HG02678 (cell line): Measurements from ENCODE around the gene HNRNPK.
"Not testable (repeated sequence)": the region's sequence is repeated elsewhere in the genome, so short reads cannot be mapped to it uniquely, and the experiment has no call there.

Source experiments
- ATAC-seq: cut with Tn5 transposase; IDR thresholded peaks from one replicate; pipeline ENCODE4 v1.9.1; 2021; ENCODE audit warnings: mild to moderate bottlenecking, moderate library complexity; ENCODE audit not compliant: unreplicated experiment

HNRNPK gene

DNA sequence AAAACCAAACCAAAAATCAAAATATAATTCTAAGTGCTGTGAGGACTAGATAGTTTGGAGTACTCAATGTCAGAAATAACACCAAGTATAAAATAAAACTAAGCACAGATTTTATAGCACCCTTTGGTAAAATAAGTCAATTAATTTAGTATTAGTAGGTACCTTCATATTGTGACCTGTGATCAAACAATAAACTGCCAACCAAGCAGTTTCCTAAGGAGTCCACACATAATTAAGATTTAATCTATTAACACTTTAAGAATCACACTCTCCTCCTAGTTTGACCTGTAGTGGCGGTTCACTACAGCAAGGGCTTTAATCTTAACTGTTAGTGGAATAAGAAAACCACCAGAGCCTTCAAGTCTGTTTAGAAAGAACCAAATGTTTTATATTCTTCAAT lies 2.8 kb downstream of the HNRNPK start:
- no peak for ATAC-seq

DNA sequence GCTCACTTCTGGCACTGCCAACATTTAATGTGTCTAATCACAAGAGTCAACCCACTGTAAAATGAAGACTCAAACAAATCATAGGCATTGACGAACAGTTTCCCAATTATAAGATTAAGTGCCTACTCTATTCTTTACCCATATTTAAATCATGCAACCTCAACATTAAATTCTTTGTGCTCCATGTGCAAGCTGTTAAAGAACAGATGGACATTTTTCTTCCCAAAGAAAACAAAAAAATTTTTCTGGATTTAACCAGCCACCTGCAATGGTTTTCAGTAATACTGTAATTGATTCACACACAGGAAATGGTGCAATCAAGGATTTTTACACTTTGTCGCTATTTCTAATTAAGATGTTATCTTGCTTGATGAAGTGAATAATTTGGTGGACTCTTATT lies 3.6 kb downstream of the HNRNPK start:
- no peak for ATAC-seq

DNA sequence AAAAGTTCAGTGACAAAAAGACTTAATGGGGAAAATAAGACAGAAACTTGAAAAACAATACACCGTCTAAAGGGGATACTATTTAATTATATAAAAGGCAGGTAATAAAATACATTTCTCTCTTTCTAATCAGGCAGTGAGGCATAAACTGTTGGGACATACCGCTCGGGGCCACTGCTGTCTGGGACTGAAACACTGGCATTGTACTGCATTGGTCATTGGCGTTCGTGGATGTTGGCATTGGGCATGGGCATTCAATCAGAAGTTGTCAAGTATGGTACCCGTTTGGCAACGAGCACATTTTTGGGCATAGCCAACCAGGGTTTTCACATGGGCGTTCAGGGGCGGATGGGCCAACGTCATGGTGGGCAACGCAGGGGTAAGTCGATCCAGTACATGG lies 4.7 kb downstream of the HNRNPK start:
- ATAC-seq: no peak

DNA sequence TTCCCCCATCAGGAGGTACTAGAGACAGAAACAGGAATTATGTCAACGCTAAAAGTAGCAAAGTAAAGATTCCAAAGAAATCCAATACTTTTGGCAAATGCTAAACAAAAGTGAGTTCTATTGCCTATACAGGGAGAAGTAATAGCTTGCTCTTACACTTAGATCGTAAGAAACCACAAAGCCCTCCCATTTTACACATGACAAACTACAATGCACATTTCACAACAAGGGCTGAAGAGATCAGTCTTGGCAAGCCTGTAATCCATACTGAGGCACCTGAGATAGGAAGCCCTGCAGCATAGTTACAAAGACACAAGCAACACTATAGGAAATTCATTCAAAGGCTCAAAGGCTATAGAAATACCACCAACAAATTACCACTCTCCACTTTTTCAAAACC lies 7.7 kb downstream of the HNRNPK start:
- ATAC-seq: no peak

DNA sequence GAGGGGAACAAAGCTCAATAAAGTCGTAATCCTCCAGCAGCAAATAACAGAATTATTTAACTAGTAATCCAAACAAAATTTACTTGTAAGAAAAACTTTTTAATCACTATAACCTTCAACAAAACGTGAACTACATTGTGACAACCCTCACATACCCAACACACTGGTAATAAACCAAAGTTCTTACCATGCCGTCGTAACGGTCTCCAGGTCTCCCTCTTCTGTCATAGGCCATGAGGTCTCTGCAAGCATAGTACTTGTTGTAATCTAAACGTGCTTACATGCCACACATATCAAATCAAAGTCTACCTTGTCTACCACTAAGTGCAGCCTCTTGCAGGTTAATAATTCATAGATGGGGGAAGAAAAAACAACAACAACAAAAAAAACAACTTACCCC lies 8.5 kb downstream of the HNRNPK start:
- ATAC-seq: no peak

DNA sequence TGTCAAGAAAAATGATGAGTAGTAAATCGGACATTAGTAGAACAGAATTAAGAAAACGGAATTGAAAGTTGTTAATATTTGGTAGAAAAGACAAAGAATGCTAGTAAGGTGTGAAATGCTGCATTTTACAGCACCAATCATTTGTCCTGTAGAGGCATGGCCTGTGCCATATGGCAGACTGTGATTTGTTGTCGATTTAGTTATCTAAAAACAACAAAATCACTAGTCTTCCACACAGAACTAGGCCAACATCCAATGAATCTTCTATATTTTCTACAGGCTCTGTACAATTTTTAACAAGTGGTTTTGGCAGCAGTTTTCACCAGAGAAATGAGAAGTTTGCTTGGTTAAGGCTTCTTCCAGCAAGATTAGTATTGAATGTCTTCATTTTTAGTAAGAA lies 10.4 kb downstream of the HNRNPK start:
- no peak for ATAC-seq

DNA sequence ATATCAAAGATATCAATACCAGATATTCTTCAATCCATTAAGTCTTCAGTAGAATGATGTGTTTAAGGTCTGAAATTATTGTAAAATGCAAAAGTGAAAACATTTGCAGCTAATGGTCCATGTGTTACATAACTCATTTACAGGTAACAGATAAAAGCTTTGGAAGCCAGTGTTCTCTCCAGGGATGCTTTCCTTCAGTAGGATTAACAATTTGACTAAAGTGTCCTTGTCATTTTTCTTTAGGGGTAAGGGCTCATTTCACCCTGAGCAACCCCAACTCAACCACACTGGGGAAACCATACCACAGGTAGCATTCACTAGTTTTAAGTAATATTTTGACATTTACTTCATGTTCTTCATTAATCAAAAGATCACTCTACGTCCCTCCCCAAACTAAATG lies 12.9 kb downstream of the HNRNPK start:
- no peak for ATAC-seq

DNA sequence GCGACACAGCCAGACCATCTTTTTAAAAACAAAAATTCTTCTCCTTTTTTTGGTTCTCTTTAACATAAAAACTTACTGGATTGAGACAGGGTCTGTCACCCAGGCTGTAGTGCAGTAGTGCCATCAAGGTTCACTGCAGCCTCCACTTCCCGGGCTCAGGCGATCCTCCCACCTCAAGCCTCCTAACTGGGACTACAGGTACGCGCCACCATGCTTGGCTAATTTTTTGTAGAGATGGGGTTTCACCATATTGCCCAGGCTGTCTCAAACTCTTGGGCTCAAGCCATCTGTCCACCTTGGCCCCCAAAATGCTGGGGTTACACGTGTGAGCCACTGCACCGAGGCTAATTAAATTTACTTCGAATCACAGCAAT lies 13.8 kb downstream of the HNRNPK start:
- no peak for ATAC-seq

DNA sequence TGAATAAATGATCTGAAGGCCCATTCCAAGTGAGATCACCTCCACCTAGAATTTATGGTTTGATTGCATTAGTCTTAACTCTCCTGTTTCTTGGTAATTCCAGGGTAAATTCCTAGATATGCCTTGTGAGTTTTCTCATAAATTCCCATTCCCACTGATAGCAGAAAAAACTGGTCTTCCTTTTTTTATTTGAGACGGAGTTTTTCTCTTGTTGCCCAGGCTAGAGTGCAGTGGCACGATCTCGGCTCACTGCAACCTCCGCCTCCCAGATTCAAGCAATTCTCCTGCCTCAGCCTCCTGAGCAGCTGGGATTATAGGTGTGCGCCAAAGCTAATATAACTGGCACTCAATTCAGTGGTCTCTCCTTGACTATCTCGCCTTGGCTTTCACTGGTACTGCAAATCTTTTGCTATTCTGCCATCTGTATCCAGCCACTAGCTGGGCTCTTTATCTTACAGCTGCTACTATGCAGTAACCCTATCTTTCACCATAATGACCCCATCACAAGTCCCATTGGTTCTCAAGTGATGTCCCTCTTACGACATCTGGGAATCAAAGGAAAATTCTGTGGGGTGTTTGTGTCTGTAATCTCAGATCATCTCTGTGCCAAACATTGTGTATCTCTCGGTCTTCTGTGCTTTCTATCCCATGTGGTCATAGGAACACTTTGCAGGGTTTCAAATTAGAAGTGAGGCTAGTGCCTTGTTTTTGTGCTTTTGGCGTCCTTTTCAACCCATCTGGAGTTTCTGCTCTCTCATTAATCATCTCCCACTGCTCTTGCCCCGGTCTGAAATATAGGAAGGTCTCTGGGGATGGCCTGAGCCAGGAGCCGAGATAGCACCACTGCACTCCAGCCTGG lies 14.4 kb downstream of the HNRNPK start:
- ATAC-seq: no peak

DNA sequence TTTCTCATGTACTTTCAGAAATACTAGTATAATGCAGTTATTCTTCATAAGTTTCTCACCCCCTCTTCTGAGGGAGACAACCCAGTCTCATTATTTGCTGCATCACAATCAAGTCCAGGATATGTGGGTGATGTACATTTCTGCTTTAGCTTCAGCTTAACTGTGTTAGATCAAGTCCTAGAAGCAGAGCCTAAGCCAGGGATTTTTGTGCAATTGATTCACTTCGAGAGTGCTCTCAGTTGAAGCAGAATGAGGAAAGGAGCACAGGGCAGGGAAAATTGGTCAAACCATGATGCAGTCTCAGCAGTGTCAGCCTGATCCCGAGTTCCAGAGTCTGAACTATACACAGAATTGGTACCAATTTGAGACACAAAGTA lies 15.1 kb downstream of the HNRNPK start:
- ATAC-seq: no peak

DNA sequence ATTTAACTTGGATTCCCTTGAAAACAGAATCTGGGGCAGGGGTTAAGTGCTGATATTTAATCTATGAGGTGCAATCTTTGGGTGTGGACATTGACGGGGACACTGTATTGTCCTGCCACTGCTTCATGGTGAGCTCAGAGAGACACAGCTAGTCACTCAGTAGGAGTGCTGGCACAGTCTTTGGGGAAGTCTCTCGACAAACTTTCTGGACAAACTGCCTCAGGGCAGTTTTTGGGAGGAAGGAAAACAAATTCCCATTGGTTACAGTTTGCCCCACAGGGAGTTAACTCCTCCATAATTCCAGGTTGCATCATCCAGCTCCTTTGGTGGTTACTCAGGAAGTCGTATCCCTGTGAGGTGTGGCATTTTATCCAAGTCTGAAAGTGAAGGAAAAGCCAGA lies 17.9 kb downstream of the HNRNPK start:
- ATAC-seq: no peak

DNA sequence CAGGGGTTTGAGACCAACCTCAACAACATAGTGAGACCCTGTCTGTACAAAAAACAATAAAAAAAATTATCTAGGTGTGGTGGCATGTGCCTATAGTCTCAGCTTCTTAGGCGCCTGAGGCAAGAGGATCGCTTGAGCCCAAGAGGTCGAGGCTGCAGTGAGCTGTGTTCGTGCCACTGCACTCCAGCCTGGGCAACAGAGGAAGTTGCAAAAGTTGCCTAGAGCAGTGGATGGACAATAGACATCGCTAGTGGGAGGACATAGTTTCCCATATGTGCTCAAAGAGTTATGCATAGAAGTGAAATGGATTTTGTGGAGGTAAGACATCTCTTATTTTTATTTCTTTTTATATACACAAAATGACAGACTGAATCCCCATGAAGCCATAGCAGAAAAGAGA lies 19.0 kb downstream of the HNRNPK start:
- ATAC-seq: no peak

DNA sequence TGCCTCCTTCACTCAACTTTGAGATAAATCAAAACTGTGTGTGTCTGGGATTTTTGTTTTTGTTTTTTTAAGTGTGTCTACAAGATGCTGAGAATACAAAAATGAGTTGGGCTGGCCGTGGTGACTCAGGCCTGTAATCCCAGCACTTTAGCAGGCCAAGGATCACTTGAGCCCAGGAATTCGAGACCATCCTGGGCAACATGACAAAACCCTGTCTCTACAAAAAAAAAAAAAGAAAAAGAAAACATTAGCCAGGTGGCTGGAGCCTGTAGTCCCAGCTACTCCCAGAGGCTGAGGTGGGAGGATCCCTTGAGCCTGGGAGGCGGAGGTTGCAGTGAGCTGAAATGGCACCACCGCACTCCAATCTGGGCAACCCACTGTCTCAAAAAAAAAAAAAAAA lies 21.0 kb downstream of the HNRNPK start:
- ATAC-seq: no peak

DNA sequence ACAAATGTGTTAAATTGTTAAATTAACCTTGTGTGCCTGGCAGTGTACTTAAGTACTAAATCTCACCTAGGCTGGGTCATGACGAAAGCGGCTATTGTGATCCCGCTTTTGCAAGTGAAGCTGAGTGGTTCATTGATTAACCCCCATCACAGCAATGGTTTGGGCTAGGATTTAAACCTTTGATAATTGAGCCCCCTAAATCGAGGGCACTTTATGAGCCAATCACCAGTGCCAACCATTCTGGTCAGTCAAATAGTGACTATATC lies 22.8 kb downstream of the HNRNPK start:
- no peak for ATAC-seq

DNA sequence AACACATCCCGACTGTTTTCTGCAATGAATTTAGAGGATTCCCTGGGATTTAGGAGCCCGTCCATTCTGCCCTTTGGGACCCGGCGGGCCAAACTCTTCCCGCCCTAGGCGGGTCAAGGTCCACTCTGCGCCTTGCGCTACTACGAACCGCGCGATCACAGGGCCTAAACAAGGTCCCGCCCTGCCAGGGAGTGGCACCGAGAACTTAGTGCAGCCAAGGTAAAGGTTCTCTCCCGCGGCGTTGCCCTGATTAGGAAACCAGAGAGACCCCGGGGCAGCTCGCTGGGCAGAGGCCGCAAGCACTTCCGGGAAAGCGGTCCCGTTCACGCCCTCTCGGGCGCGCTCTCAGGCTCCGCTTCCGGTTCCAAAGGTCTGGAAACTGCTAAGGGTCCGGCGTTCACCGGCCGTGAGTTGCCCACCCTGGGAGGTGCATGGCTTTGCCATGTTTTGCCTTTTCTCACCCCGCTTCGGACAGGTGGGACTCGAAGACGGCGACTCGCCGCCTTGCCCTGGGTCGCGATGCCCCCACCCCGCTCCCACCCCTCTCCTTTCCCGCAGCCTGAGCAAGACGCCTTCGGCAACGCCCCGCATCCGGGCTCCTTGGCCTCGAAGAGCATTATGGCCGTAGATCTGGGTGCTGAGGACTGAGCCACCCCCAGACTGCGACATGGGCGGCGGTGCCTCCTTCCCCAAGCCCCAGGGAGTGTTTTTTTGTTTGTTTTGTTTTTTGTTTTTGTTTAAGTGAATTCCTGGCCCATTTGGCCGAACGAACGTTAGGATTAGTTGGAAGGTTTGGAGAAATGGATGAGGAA lies 23.4 kb downstream of the HNRNPK start:
- ATAC-seq: peak; percentile 87

DNA sequence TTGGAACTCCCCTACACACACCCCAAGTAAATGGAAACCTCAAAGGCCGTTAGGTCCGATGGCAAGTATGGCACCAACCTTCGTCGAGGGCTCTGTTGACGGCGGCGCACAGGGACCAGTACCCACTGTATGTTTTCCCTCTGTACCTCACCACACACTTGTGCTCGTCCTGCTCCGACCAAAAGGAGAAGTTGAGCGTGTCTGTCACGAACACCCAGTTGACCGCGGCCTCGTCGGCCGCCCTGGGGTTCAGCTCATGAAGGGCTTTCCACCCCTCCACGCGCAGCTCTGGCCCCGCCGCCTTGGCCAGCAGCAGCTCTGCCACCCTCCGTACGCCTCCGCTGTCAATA lies 24.0 kb downstream of the HNRNPK start:
- ATAC-seq: peak; percentile 66

DNA sequence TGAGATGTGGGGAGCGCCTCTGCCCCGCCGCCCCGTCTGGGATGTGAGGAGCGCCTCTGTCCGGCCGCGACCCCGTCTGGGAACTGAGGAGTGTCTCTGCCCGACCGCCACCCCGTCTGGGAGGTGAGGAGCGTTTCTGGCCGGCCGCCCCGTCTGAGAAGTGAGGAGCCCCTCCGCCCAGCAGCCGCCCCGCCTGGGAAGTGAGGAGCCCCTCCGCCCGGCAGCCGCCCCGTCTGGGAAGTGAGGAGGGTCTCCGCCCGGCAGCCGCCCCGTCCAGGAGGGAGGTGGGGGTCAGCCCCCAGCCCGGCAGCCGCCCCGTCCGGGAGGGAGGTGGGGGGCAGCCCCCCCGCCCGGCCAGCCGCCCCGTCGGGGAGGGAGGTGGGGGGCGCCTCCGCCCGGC lies 31.9 kb downstream of the HNRNPK start:
- ATAC-seq: not testable (repeated sequence)

DNA sequence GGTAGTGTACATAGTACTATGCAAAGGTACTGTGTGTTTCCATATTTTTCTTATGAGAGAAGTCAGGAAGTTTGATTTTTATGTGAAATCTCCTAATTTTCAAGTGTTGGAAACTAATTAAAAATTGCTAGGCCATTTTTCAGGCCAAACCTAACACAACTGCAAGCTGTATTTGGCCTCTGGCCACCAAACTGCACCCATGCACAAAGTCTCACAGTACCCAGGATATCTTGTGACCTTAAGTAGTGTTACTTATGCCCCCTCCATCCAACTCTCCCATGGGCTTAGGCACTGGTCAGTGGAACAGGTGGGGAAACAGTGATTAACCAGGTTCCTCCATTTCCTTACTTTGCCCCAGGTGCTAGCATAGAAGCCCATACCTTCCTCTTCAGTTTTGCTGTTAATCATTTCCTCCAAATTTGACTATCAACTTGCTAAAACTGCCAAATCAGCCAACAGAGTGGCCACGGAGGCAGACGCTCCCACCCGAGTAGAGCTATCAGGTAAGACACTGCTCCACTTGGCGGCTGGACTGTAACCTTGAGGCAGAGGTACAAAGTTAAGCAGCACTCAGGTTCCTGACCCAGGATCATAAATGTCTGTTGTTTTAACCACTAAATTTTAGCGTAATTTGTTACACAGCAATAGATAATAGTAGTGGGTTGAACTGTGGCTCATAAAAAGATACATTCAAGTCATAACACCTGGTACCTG lies 39.3 kb downstream of the HNRNPK start:
- ATAC-seq: no peak

DNA sequence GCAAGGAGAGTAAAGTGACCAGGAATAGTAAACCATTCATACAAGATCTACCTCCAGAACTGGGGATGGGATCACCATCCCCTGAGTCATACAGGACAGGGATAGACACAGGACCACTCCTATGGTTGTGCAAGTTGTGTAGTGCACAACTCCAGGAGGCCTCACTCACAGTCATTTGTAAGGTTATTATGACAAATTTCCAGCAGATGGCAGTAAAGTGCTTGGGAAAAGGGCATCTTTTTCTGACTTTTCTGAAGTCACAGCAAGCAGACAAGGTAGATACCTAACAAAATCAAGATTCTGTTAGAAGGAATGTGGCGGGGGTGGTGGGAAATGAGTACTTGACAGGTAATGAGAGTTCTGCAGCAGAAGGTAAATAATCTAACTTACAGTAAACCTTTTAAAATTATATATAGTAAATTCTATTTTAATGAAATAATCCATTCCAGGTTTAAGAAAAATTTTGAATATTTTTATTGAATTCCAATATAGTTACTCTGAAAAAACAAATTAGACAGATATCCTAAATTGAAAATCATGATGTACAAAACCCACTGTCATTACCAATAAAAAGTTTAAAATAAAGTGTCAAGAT lies 42.1 kb downstream of the HNRNPK start:
- ATAC-seq: peak; percentile 72

DNA sequence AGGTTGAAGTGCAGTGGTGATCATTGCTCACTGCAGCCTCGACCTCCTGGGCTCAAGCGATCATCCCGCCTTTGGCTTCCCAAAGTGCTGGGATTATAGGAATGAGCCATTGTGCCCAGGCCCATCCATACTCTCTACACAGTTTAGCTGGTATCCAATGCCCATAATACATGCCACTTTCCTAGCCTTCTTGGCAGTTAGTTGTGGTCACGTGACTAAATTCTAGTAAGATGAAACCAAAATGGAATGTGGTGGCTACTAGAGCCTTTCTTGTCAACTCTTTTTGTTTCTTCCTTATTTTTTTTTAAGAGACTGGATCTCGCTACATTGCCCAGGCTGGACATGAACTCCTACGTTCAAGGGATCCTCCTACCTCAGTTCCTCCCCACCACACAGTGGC lies 43.5 kb downstream of the HNRNPK start:
- no peak for ATAC-seq

DNA sequence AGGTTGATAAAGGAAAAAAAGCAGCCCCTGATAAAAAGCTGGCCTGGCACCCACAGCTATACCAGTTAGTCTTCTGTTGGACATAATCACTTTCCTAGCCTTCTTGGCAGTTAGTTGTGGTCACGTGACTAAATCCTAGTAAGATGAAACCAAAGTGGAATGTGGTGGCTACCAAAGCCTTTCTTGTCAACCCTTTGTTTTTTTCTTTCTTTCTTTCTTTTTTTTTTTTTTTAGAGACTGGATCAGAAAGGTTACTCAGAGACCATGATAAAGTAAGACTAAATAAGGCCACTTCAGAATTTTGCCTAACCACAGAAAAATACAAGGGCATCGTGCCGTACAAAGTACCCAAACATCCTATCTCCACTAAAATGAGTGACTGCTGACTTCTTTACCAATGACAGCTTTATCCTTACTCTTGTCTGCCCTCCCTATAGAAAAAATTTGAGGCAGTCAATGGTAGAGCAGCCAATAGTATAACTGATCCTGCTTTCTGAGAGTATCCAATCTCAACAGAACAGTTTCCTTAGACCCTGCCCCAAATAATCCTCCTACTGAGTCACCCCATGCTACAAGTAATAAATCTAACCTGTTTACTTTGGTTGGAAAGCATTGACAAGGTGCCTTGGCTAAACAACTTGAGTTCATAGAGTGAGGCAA lies 44.6 kb downstream of the HNRNPK start:
- no peak for ATAC-seq
